CD14-positive monocyte (primary cell): Measurements from ENCODE around the gene CD2BP2. TPM values are rescaled to one million over a fixed set of nuclear protein-coding genes. Genes with fewer than 3 reads are reported as not detected.
"Not testable (repeated sequence)": the region's sequence is repeated elsewhere in the genome, so short reads cannot be mapped to it uniquely, and the experiment has no call there.

Experiments used
- DNase-seq, 3 donors: peaks; one replicate each; pipeline ENCODE4 v3.0.0-alpha.2; 2011 to 2022
- H2AFZ ChIP-seq: 2 replicates; pipeline ENCODE4 v1.6.0; 2012; ENCODE audit warnings: mild to moderate bottlenecking, low read depth, low read length, inconsistent platforms; ENCODE audit not compliant: insufficient read depth, poor library complexity, severe bottlenecking
- H3K27ac ChIP-seq, 2 donors: 1 replicate in 1 of 2; 2 replicates in 1 of 2; pipeline ENCODE4 v1.5.1; 2012 to 2013; ENCODE audit warnings: low read length in 2 of 2, control low read depth in 1 of 2, inconsistent platforms in 1 of 2, low read depth in 1 of 2, mild to moderate bottlenecking in 1 of 2
- H3K27me3 ChIP-seq, 2 donors: one replicate each; pipeline versions ENCODE4 v1.6.0 to v1.6.1; 2011 to 2013; ENCODE audit warnings: low read length in 2 of 2; ENCODE audit not compliant: control insufficient read depth in 2 of 2, insufficient read depth in 2 of 2
- H3K36me3 ChIP-seq, 2 donors: replicated peaks in 1 of 2; 1 replicate in 1 of 2; 2 replicates in 1 of 2; pipeline versions ENCODE4 v1.5.1 to v1.6.1; 2012 to 2013; ENCODE audit warnings: low read length in 2 of 2, control low read depth in 1 of 2, inconsistent platforms in 1 of 2, mild to moderate bottlenecking in 1 of 2; ENCODE audit not compliant: insufficient read depth in 2 of 2, control insufficient read depth in 1 of 2
- H3K4me1 ChIP-seq, 2 donors: 1 replicate in 1 of 2; 2 replicates in 1 of 2; pipeline versions ENCODE4 v1.5.1 to v1.6.1; 2012 to 2013; ENCODE audit warnings: low read length in 2 of 2, control low read depth in 1 of 2, inconsistent platforms in 1 of 2, mild to moderate bottlenecking in 1 of 2, moderate library complexity in 1 of 2; ENCODE audit not compliant: insufficient read depth in 2 of 2, control insufficient read depth in 1 of 2
- H3K4me2 ChIP-seq: replicated peaks from 2 replicates; pipeline ENCODE3; 2012; ENCODE audit warnings: low read length, moderate library complexity, mild to moderate bottlenecking; ENCODE audit not compliant: poor library complexity, severe bottlenecking; ENCODE audit errors: extremely low read depth
- H3K4me3 ChIP-seq, 3 experiments: fragments of 200-600 bp in 1 of 3; sonication (generic) in 1 of 3; replicated peaks in 1 of 3; 1 replicate in 2 of 3; 2 replicates in 1 of 3; pipeline ENCODE4 v1.5.1; 2011 to 2013; ENCODE audit warnings: low read length in 3 of 3, mild to moderate bottlenecking in 3 of 3, control low read depth in 2 of 3, low read depth in 2 of 3, inconsistent platforms in 1 of 3, moderate library complexity in 1 of 3
- H3K79me2 ChIP-seq: 2 replicates; pipeline ENCODE4 v1.6.0; 2012; ENCODE audit warnings: mild to moderate bottlenecking, control low read depth, inconsistent platforms, low read length, moderate library complexity; ENCODE audit not compliant: insufficient read depth
- H3K9ac ChIP-seq: 2 replicates; pipeline ENCODE4 v1.6.0; 2017; ENCODE audit warnings: low read length, mild to moderate bottlenecking; ENCODE audit not compliant: insufficient read depth, poor library complexity, severe bottlenecking
- H3K9me3 ChIP-seq, 2 donors: replicated peaks in 1 of 2; 1 replicate in 1 of 2; 2 replicates in 1 of 2; pipeline versions ENCODE4 v1.5.1 to v1.6.1; 2012 to 2013; ENCODE audit warnings: low read length in 2 of 2, control low read depth in 1 of 2; ENCODE audit not compliant: control insufficient read depth in 1 of 2, insufficient read depth in 1 of 2
- H4K20me1 ChIP-seq: 2 replicates; pipeline ENCODE4 v1.6.0; 2012; ENCODE audit warnings: mild to moderate bottlenecking, low read length, control low read depth, moderate library complexity; ENCODE audit not compliant: insufficient read depth
- H3K27ac Mint-ChIP-seq, 7 donors: one replicate each; pipeline ENCODE4 v1.8.0; 2020; ENCODE audit warnings: mild to moderate bottlenecking in 7 of 7, mixed read lengths in 7 of 7, moderate library complexity in 6 of 7, inconsistent platforms in 2 of 7
- H3K27me3 Mint-ChIP-seq, 3 donors: one replicate each; pipeline ENCODE4 v1.8.0; 2021 to 2022; ENCODE audit warnings: low read depth in 3 of 3, mild to moderate bottlenecking in 3 of 3, mixed read lengths in 3 of 3, moderate library complexity in 3 of 3, inconsistent platforms in 1 of 3
- H3K36me3 Mint-ChIP-seq, 2 donors: one replicate each; pipeline ENCODE4 v1.8.0; 2020; ENCODE audit warnings: mixed read lengths in 2 of 2, inconsistent platforms in 1 of 2, mild to moderate bottlenecking in 1 of 2
- H3K4me1 Mint-ChIP-seq: one replicate; pipeline ENCODE4 v1.8.0; 2020; ENCODE audit warnings: mild to moderate bottlenecking, mixed read lengths
- H3K4me3 Mint-ChIP-seq, 2 donors: one replicate each; pipeline ENCODE4 v1.8.0; 2020; ENCODE audit warnings: mild to moderate bottlenecking in 2 of 2, mixed read lengths in 2 of 2, moderate library complexity in 1 of 2
- H3K9me3 Mint-ChIP-seq, 7 donors: one replicate each; pipeline ENCODE4 v1.8.0; 2020 to 2022; ENCODE audit warnings: mixed read lengths in 7 of 7, mild to moderate bottlenecking in 6 of 7, moderate library complexity in 6 of 7, inconsistent platforms in 2 of 7
- CTCF ChIP-seq: fragments of 200-600 bp; IDR thresholded peaks from one replicate; pipeline ENCODE4 v1.8.0; 2022; ENCODE audit warnings: antibody characterized with exemption, mild to moderate bottlenecking
- WGBS: methylation state at CpG from one replicate; pipeline ENCODE4 v1.1.5; 2013; ENCODE audit warnings: missing lambda C conversion rate; ENCODE audit not compliant: insufficient coverage; 5-methylcytosine and 5-hydroxymethylcytosine counted together
- intact Hi-C, 2 donors: fragments of 100-400 bp; cut with micrococcal nuclease; formaldehyde crosslinking; loops; one replicate each; pipeline versions ENCODE4 v1.15.0 to v1.15.1; 2023
- polyA plus RNA-seq, 3 donors: library from polyadenylated mRNA; depleted of rRNA in 1 of 3; unstranded in 2 of 3; stranded (reverse) in 1 of 3; fragments of 300-500 nt in 2 of 3; fragments of >200 nt in 1 of 3; fragmentation: Illumina TruSeq in 2 of 3; gene quantifications; 1 replicate in 2 of 3; 2 replicates in 1 of 3; pipeline ENCODE4 v1.2.3, GENCODE V29; 2012 to 2021

Gene CD2BP2
- polyA plus RNA-seq, 3 donors = 23.9 to 31.8 (median 31.0) TPM

- H3K4me1 Mint-ChIP-seq = no peaks in the 10 kb centered on the region
Measured at GRCh38 chr16:30342751-30343490, 12.2 kb downstream of the CD2BP2 start.

GRCh38 chr16:30341971-30342370 lies 13.1 kb downstream of the CD2BP2 start:
- H2AFZ ChIP-seq, H4K20me1 ChIP-seq, H3K9me3 Mint-ChIP-seq, H3K36me3 ChIP-seq, H3K27me3 Mint-ChIP-seq, H3K9ac ChIP-seq, H3K4me1 ChIP-seq, H3K4me3 ChIP-seq, H3K27me3 ChIP-seq, DNase-seq, H3K9me3 ChIP-seq, H3K36me3 Mint-ChIP-seq, intact Hi-C loops, H3K4me1 Mint-ChIP-seq, H3K27ac ChIP-seq, H3K79me2 ChIP-seq, H3K4me2 ChIP-seq, H3K4me3 Mint-ChIP-seq, H3K27ac Mint-ChIP-seq: not testable (repeated sequence)
- WGBS = 94% methylated on average over 2 of the region's 8 CpGs

More at GRCh38 chr16:30342751-30343490, 12.2 kb downstream of the CD2BP2 start:
- Mint-ChIP-seq H3K36me3 (peaks cover 1 to 2% of the 10 kb centered on the region in 2 donors), H3K27me3 (no peaks in the 10 kb centered on the region), H3K9me3 (peaks cover 0 to 2% (median 0%) of the 10 kb centered on the region in 7 donors), H3K27ac (no peak overlapping the region), H3K4me3 (no peak overlapping the region)
- no peak overlapping the region for H3K9ac ChIP-seq
- TF ChIP-seq CTCF = no peak
- no peak overlapping the region for H3K4me3 ChIP-seq
- no peak overlapping the region for H2AFZ ChIP-seq
- intact Hi-C loops = no loop called here
- no peak for DNase-seq
- H3K4me1 ChIP-seq = no peaks in the 10 kb centered on the region
- H3K9me3 ChIP-seq = no peaks in the 10 kb centered on the region
- no peaks in the 10 kb centered on the region for H3K79me2 ChIP-seq
- WGBS = 96% methylated on average over 25 of the region's 32 CpGs
- H3K27me3 ChIP-seq = no peaks in the 10 kb centered on the region
- H4K20me1 ChIP-seq = no peaks in the 10 kb centered on the region
- no peak overlapping the region for H3K27ac ChIP-seq
- H3K36me3 ChIP-seq = no peaks in the 10 kb centered on the region
- no peak overlapping the region for H3K4me2 ChIP-seq
